ENCODE data around the gene PROKR1. TPM values are rescaled to one million over a fixed set of nuclear protein-coding genes. Genes with fewer than 3 reads are reported as not detected.
"Not testable (repeated sequence)": the region's sequence is repeated elsewhere in the genome, so short reads cannot be mapped to it uniquely, and the experiment has no call there.

PROKR1 gene
- total and polyA plus RNA-seq, 2 donors (not counting 1 experiment from before 2014, with no cell fraction given), result 0.01 TPM; not detected in 1

GRCh38 chr2:68675470-68675869 is 32.1 kb downstream of the PROKR1 start:
- Histone ChIP-seq H3K9me3 (ENCODE audit: control extremely low read depth in 1 of 3, control insufficient read depth in 2 of 3, insufficient read depth in 1 of 3, low read length in 2 of 3) (peaks cover 1 to 4% (median 3%) of the 10 kb centered on the region in 3 donors), H3K27ac (ENCODE audit: low read length in 2 of 2) (no peak overlapping the region), H3K79me2 (ENCODE audit: control insufficient read depth, insufficient read depth, low read length) (no peaks in the 10 kb centered on the region), H4K20me1 (ENCODE audit: control insufficient read depth, insufficient read depth, low read length, poor library complexity, severe bottlenecking) (no peaks in the 10 kb centered on the region), H3K27me3 (replicated peaks in 1 of 4; ENCODE audit: control extremely low read depth in 1 of 4, control insufficient read depth in 3 of 4, insufficient read depth in 4 of 4, low read length in 3 of 4) (no peaks in the 10 kb centered on the region), H3K4me3 (ENCODE audit: control extremely low read depth in 1 of 5, extremely low read depth in 1 of 5, insufficient read depth in 1 of 5, low read depth in 2 of 5, low read length in 4 of 5) (no peak overlapping the region), H2AFZ (ENCODE audit: insufficient read depth, low read depth, low read length, poor library complexity, severe bottlenecking) (no peak overlapping the region), H3K9ac (ENCODE audit: low read length) (no peak overlapping the region), H3K4me1 (ENCODE audit: control insufficient read depth in 2 of 2, insufficient read depth in 2 of 2, low read length in 2 of 2) (no peaks in the 10 kb centered on the region), H3K36me3 (replicated peaks in 1 of 2; ENCODE audit: control extremely low read depth in 1 of 2, control insufficient read depth in 1 of 2, extremely low read depth in 1 of 2, insufficient read depth in 2 of 2, low read length in 1 of 2) (no peaks in the 10 kb centered on the region), H3K4me2 (replicated peaks; ENCODE audit: low read depth, low read length, poor library complexity, severe bottlenecking) (no peak overlapping the region)
- ChIA-PET CTCF (no interaction called here), POLR2A (no interaction called here)
- no peak overlapping the region for H3K27ac Mint-ChIP-seq
- peaks cover 3% of the 10 kb centered on the region for H3K9me3 Mint-ChIP-seq (ENCODE audit: insufficient read depth)
- H3K4me1 Mint-ChIP-seq, result no peaks in the 10 kb centered on the region
- peaks cover 3% of the 10 kb centered on the region for H3K27me3 Mint-ChIP-seq
- TF ChIP-seq EZH2 (IDR thresholded peaks at IDR 0.05; ENCODE audit: borderline replicate concordance, insufficient read depth, low read depth, low read length, poor library complexity, severe bottlenecking), result no peak
- no peak for TF ChIP-seq CTCF (IDR thresholded peaks at IDR 0.05)
- ATAC-seq (ENCODE audit: low read depth) (no peak), DNase-seq (no peak)
- H3K4me3 Mint-ChIP-seq, result no peak overlapping the region
- intact Hi-C loops (cut with micrococcal nuclease), result no loop called here

GRCh38 chr2:68677837-68678236 is 34.5 kb downstream of the PROKR1 start:
- CTCF ChIA-PET; H3K27me3 Mint-ChIP-seq; H2AFZ ChIP-seq (ENCODE audit: insufficient read depth, low read depth, low read length, poor library complexity, severe bottlenecking); H3K79me2 ChIP-seq (ENCODE audit: control insufficient read depth, insufficient read depth, low read length); H3K36me3 ChIP-seq (replicated peaks in 1 of 2; ENCODE audit: control extremely low read depth in 1 of 2, control insufficient read depth in 1 of 2, extremely low read depth in 1 of 2, insufficient read depth in 2 of 2, low read length in 1 of 2); H3K4me3 ChIP-seq (ENCODE audit: control extremely low read depth in 1 of 5, extremely low read depth in 1 of 5, insufficient read depth in 1 of 5, low read depth in 2 of 5, low read length in 4 of 5); H3K4me2 ChIP-seq (replicated peaks; ENCODE audit: low read depth, low read length, poor library complexity, severe bottlenecking); H3K27ac Mint-ChIP-seq; H3K9ac ChIP-seq (ENCODE audit: low read length); H3K27ac ChIP-seq (ENCODE audit: low read length in 2 of 2); DNase-seq; H3K9me3 ChIP-seq (ENCODE audit: control extremely low read depth in 1 of 3, control insufficient read depth in 2 of 3, insufficient read depth in 1 of 3, low read length in 2 of 3); H3K4me3 Mint-ChIP-seq; H3K9me3 Mint-ChIP-seq (ENCODE audit: insufficient read depth); H4K20me1 ChIP-seq (ENCODE audit: control insufficient read depth, insufficient read depth, low read length, poor library complexity, severe bottlenecking); ATAC-seq (ENCODE audit: low read depth); POLR2A ChIA-PET; intact Hi-C loops (cut with micrococcal nuclease); H3K27me3 ChIP-seq (replicated peaks in 1 of 4; ENCODE audit: control extremely low read depth in 1 of 4, control insufficient read depth in 3 of 4, insufficient read depth in 4 of 4, low read length in 3 of 4); H3K4me1 ChIP-seq (ENCODE audit: control insufficient read depth in 2 of 2, insufficient read depth in 2 of 2, low read length in 2 of 2); H3K4me1 Mint-ChIP-seq: not testable (repeated sequence)
- WGBS (ENCODE audit: insufficient coverage), result no CpG with 5 or more reads among the region's 3 CpGs

GRCh38 chr2:68679166-68679916 is 36.0 kb downstream of the PROKR1 start:
- peak overlapping the region; percentile 50 for H3K27ac Mint-ChIP-seq

More at GRCh38 chr2:68679166-68679916, 36.0 kb downstream of the PROKR1 start:
- H3K4me2 ChIP-seq (replicated peaks; ENCODE audit: low read depth, low read length, poor library complexity, severe bottlenecking); H3K9me3 ChIP-seq (ENCODE audit: control extremely low read depth in 1 of 3, control insufficient read depth in 2 of 3, insufficient read depth in 1 of 3, low read length in 2 of 3); POLR2A ChIA-PET; H2AFZ ChIP-seq (ENCODE audit: insufficient read depth, low read depth, low read length, poor library complexity, severe bottlenecking); H3K9ac ChIP-seq (ENCODE audit: low read length); H3K9me3 Mint-ChIP-seq (ENCODE audit: insufficient read depth); H3K27me3 Mint-ChIP-seq; H3K4me1 Mint-ChIP-seq; ATAC-seq (ENCODE audit: low read depth); H3K36me3 ChIP-seq (replicated peaks in 1 of 2; ENCODE audit: control extremely low read depth in 1 of 2, control insufficient read depth in 1 of 2, extremely low read depth in 1 of 2, insufficient read depth in 2 of 2, low read length in 1 of 2); CTCF ChIA-PET; H3K27ac ChIP-seq (ENCODE audit: low read length in 2 of 2); intact Hi-C loops (cut with micrococcal nuclease); H4K20me1 ChIP-seq (ENCODE audit: control insufficient read depth, insufficient read depth, low read length, poor library complexity, severe bottlenecking); H3K4me1 ChIP-seq (ENCODE audit: control insufficient read depth in 2 of 2, insufficient read depth in 2 of 2, low read length in 2 of 2); H3K79me2 ChIP-seq (ENCODE audit: control insufficient read depth, insufficient read depth, low read length); H3K27me3 ChIP-seq (replicated peaks in 1 of 4; ENCODE audit: control extremely low read depth in 1 of 4, control insufficient read depth in 3 of 4, insufficient read depth in 4 of 4, low read length in 3 of 4): not testable (repeated sequence)
- peak overlapping the region in 1 of 5 experiments; percentile 7 for H3K4me3 ChIP-seq (ENCODE audit: control extremely low read depth in 1 of 5, extremely low read depth in 1 of 5, insufficient read depth in 1 of 5, low read depth in 2 of 5, low read length in 4 of 5)
- 89% methylated on average over 19 of the region's 25 CpGs for WGBS (ENCODE audit: insufficient coverage)
- peak overlapping the region; percentile 19 for H3K4me3 Mint-ChIP-seq
- DNase-seq, result peak; percentile 25

All from B cell (primary cell).